GM12892 (cell line): ENCODE results near the gene ZNF80.
"Not testable (repeated sequence)": the region's sequence is repeated elsewhere in the genome, so short reads cannot be mapped to it uniquely, and the experiment has no call there.

Experiments used
- DNase-seq: peaks from one replicate; pipeline ENCODE4 v3.0.0; 2011; ENCODE audit not compliant: insufficient read length
- FAIRE-seq: peaks from 2 replicates; lab custom pipeline; 2011; peaks lifted over from hg19 to GRCh38; lab: Jason Lieb, UNC
- POLR2A ChIP-seq: IDR thresholded peaks from 2 replicates; pipeline ENCODE4 v1.6.1; 2011; ENCODE audit warnings: low read depth, low read length, control low read depth
- POLR2AphosphoS5 ChIP-seq: IDR thresholded peaks from 2 replicates; pipeline ENCODE4 v1.6.1; 2011; ENCODE audit warnings: low read depth, low read length, control low read depth
- TAF1 ChIP-seq: IDR thresholded peaks from 2 replicates; pipeline ENCODE4 v1.6.1; 2011; ENCODE audit warnings: low read depth, mild to moderate bottlenecking, control low read depth, low read length, borderline replicate concordance

ZNF80 gene

GRCh38 chr3:114241262-114241661 is 3.9 kb upstream of the ZNF80 start:
- DNase-seq, result no peak
- TF ChIP-seq TAF1, result no peak
- TF ChIP-seq POLR2A, result no peak
- no peak for TF ChIP-seq POLR2AphosphoS5
- FAIRE-seq, result no peak

GRCh38 chr3:114238146-114238785 is 888 bp upstream of the ZNF80 start:
- DNase-seq, FAIRE-seq: not testable (repeated sequence)

- TF ChIP-seq TAF1, result no peak
- no peak for TF ChIP-seq POLR2A
- no peak for TF ChIP-seq POLR2AphosphoS5
- FAIRE-seq, result no peak
- no peak for DNase-seq
Measured at GRCh38 chr3:114235431-114235830, 1.9 kb downstream of the ZNF80 start.

GRCh38 chr3:114234745-114235144 is 2.6 kb downstream of the ZNF80 start:
- DNase-seq (no peak), FAIRE-seq (no peak)
- TF ChIP-seq POLR2AphosphoS5 (no peak), TAF1 (no peak), POLR2A (no peak)

GRCh38 chr3:114231616-114232015 is 5.8 kb downstream of the ZNF80 start:
- DNase-seq, result no peak
- no peak for FAIRE-seq
- TF ChIP-seq TAF1 (no peak), POLR2AphosphoS5 (no peak), POLR2A (no peak)

- TF ChIP-seq POLR2AphosphoS5 (no peak), TAF1 (no peak), POLR2A (no peak)
- DNase-seq, result no peak
- FAIRE-seq, result no peak
Measured at GRCh38 chr3:114227076-114227475, 10.3 kb downstream of the ZNF80 start.

- no peak for FAIRE-seq
Measured at GRCh38 chr3:114226313-114226712, 11.1 kb downstream of the ZNF80 start.

GRCh38 chr3:114223143-114223542 is 14.2 kb downstream of the ZNF80 start:
- FAIRE-seq (peak; percentile 78), DNase-seq (no peak)
- TF ChIP-seq TAF1 (no peak), POLR2A (no peak), POLR2AphosphoS5 (no peak)

More at GRCh38 chr3:114226313-114226712, 11.1 kb downstream of the ZNF80 start:
- no peak for DNase-seq
- TF ChIP-seq TAF1, result no peak
- TF ChIP-seq POLR2AphosphoS5, result no peak
- no peak for TF ChIP-seq POLR2A

GRCh38 chr3:114221881-114222264 is 15.5 kb downstream of the ZNF80 start:
- FAIRE-seq (peak; percentile 24), DNase-seq (no peak)
- TF ChIP-seq TAF1 (no peak), POLR2A (no peak), POLR2AphosphoS5 (no peak)

- FAIRE-seq, result no peak
- DNase-seq, result no peak
- TF ChIP-seq POLR2AphosphoS5 (no peak), TAF1 (no peak), POLR2A (no peak)
Measured at GRCh38 chr3:114221165-114221880, 16.1 kb downstream of the ZNF80 start.

GRCh38 chr3:114219741-114220140 is 17.6 kb downstream of the ZNF80 start:
- no peak for FAIRE-seq
- TF ChIP-seq POLR2A, result no peak
- TF ChIP-seq TAF1, result no peak
- TF ChIP-seq POLR2AphosphoS5, result no peak
- no peak for DNase-seq

- DNase-seq (no peak), FAIRE-seq (no peak)
- TF ChIP-seq POLR2A (no peak), POLR2AphosphoS5 (no peak), TAF1 (no peak)
Measured at GRCh38 chr3:114218578-114219185, 18.7 kb downstream of the ZNF80 start.
